ENCODE results near the gene LCN2. TPM values are rescaled to one million over a fixed set of nuclear protein-coding genes. Genes with fewer than 3 reads are reported as not detected.

The LCN2 gene
- total RNA-seq, 1 experiment from 2014 or later: 1.0 TPM

GRCh38 chr9:128142061-128142460 lies 7.2 kb upstream of the LCN2 start:
- in situ Hi-C loops (cut with HindIII; ENCODE audit: low pct_unique_long_range_greater_than_20kb, low sequenced_read_pairs) (no loop called here), intact Hi-C loops (cut with micrococcal nuclease; ENCODE audit: unreplicated experiment) (no loop called here)
- no peak overlapping the region for H3K27ac ChIP-seq (ENCODE audit: low read length)
- ChIA-PET CTCF (no interaction called here), POLR2A (no interaction called here)
- H3K4me3 ChIP-seq (ENCODE audit: low read depth in 2 of 2, low read length in 2 of 2): no peak overlapping the region
- no peaks in the 10 kb centered on the region for H3K4me1 ChIP-seq (ENCODE audit: control insufficient read depth, insufficient read depth, low read length)
- ATAC-seq: no peak
- BruUV-seq (replicated peaks): no TSS peak
- no peak for DNase-seq (ENCODE audit: low read depth, low spot score)
- H3K27me3 ChIP-seq (ENCODE audit: control insufficient read depth, insufficient read depth, low read length): no peaks in the 10 kb centered on the region
- H3K36me3 ChIP-seq (ENCODE audit: control insufficient read depth, insufficient read depth, low read length): no peaks in the 10 kb centered on the region
- TF ChIP-seq POLR2AphosphoS5 (IDR thresholded peaks at IDR 0.05; ENCODE audit: low read depth, low read length) (no peak), SIN3A (IDR thresholded peaks at IDR 0.05; ENCODE audit: borderline replicate concordance, insufficient read depth, low read depth, low read length) (no peak), REST (IDR thresholded peaks at IDR 0.05; ENCODE audit: insufficient read depth in 1 of 2, low read depth in 2 of 2, low read length in 1 of 2) (no peak), CTCF (IDR thresholded peaks at IDR 0.05) (no peak), TCF7L2 (IDR thresholded peaks at IDR 0.05; ENCODE audit: low read depth, low read length) (no peak)
- no peaks in the 10 kb centered on the region for H3K9me3 ChIP-seq (ENCODE audit: control insufficient read depth, insufficient read depth, low read depth, low read length)

DNA sequence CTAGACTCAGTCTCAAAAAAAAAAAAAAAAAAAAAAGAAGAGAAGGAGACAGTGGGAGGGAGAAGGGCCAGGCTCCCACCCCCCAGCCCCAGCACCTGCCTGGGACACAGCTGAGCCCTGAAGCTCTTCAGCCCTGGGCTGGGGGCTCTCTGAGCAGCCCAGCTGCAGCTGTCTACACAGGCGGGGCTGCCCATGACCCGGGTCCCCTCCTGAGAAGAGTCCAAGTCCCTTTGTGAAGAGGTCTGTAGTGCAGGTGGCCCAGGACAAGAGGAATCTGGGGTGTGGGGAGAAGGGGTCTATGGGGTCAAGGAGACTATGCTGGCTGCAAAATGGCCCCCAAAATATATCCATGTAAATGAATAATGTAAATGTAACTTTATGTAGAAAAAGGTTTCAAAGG lies 6.7 kb upstream of the LCN2 start:
- ATAC-seq (no peak), DNase-seq (ENCODE audit: low read depth, low spot score) (no peak)
- H3K9me3 ChIP-seq (ENCODE audit: control insufficient read depth, insufficient read depth, low read depth, low read length): no peaks in the 10 kb centered on the region
- no peaks in the 10 kb centered on the region for H3K27me3 ChIP-seq (ENCODE audit: control insufficient read depth, insufficient read depth, low read length)
- TF ChIP-seq REST (IDR thresholded peaks at IDR 0.05; ENCODE audit: insufficient read depth in 1 of 2, low read depth in 2 of 2, low read length in 1 of 2): no peak
- no peak for TF ChIP-seq POLR2AphosphoS5 (IDR thresholded peaks at IDR 0.05; ENCODE audit: low read depth, low read length)
- TF ChIP-seq CTCF (IDR thresholded peaks at IDR 0.05): no peak
- no peak for TF ChIP-seq TCF7L2 (IDR thresholded peaks at IDR 0.05; ENCODE audit: low read depth, low read length)
- no peak for TF ChIP-seq SIN3A (IDR thresholded peaks at IDR 0.05; ENCODE audit: borderline replicate concordance, insufficient read depth, low read depth, low read length)
- no peaks in the 10 kb centered on the region for H3K36me3 ChIP-seq (ENCODE audit: control insufficient read depth, insufficient read depth, low read length)
- in situ Hi-C loops (cut with HindIII; ENCODE audit: low pct_unique_long_range_greater_than_20kb, low sequenced_read_pairs): no loop called here
- CTCF ChIA-PET: no interaction called here
- no peaks in the 10 kb centered on the region for H3K4me1 ChIP-seq (ENCODE audit: control insufficient read depth, insufficient read depth, low read length)
- no peak overlapping the region for H3K4me3 ChIP-seq (ENCODE audit: low read depth in 2 of 2, low read length in 2 of 2)
- no TSS peak for BruUV-seq (replicated peaks)
- H3K27ac ChIP-seq (ENCODE audit: low read length): no peak overlapping the region
- POLR2A ChIA-PET: no interaction called here
- intact Hi-C loops (cut with micrococcal nuclease; ENCODE audit: unreplicated experiment): no loop called here

Data from Panc1 (cell line).